ES-I3 (cell line): ENCODE data around the gene DPM3.

Experiments
- H3K36me3 ChIP-seq: 2 replicates; pipeline ENCODE4 v1.6.1; 2013; ENCODE audit warnings: mild to moderate bottlenecking, low read length, control low read depth, moderate library complexity; ENCODE audit not compliant: insufficient read depth
- H3K4me1 ChIP-seq: 2 replicates; pipeline ENCODE4 v1.6.1; 2013; ENCODE audit warnings: mild to moderate bottlenecking, control low read depth, low read length; ENCODE audit not compliant: insufficient read depth
- H3K9ac ChIP-seq: 2 replicates; pipeline ENCODE4 v1.6.1; 2013; ENCODE audit warnings: low read depth, mild to moderate bottlenecking, low read length, moderate library complexity
- H3K9me3 ChIP-seq: 2 replicates; pipeline ENCODE4 v1.6.1; 2013; ENCODE audit warnings: mild to moderate bottlenecking, low read length, moderate library complexity; ENCODE audit not compliant: control insufficient read depth, insufficient read depth

The DPM3 gene

GRCh38 chr1:155092641-155093040 is 47.7 kb downstream of the DPM3 start:
- H3K36me3 ChIP-seq: no peaks in the 10 kb centered on the region
- H3K9me3 ChIP-seq: no peaks in the 10 kb centered on the region
- peaks cover 4% of the 10 kb centered on the region; the same call in 1 of the 2 replicates for H3K4me1 ChIP-seq
- no peak overlapping the region for H3K9ac ChIP-seq

DNA sequence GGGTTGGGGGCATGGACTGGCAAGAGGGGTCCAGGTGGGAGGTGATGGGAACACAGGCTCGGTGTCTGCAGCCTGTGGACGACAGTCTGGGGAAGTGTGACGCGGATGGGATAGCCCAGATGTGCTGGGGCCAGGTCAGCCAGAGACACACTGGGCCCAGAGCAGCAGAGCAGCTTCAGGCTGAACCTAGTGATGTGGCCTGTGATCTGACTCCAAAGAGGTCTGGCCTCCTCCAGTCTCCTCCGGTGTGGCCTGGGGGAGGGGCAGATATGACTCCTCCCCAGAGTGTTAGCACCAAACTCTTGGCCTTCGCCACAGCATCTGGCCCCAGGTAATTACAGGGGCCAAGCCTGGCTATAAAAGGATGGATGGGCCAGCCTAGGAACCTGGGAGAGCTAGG is 48.2 kb downstream of the DPM3 start:
- Histone ChIP-seq H3K4me1 (peaks cover 7% of the 10 kb centered on the region; the same call in 1 of the 2 replicates), H3K9ac (no peak overlapping the region), H3K9me3 (no peaks in the 10 kb centered on the region)

DNA sequence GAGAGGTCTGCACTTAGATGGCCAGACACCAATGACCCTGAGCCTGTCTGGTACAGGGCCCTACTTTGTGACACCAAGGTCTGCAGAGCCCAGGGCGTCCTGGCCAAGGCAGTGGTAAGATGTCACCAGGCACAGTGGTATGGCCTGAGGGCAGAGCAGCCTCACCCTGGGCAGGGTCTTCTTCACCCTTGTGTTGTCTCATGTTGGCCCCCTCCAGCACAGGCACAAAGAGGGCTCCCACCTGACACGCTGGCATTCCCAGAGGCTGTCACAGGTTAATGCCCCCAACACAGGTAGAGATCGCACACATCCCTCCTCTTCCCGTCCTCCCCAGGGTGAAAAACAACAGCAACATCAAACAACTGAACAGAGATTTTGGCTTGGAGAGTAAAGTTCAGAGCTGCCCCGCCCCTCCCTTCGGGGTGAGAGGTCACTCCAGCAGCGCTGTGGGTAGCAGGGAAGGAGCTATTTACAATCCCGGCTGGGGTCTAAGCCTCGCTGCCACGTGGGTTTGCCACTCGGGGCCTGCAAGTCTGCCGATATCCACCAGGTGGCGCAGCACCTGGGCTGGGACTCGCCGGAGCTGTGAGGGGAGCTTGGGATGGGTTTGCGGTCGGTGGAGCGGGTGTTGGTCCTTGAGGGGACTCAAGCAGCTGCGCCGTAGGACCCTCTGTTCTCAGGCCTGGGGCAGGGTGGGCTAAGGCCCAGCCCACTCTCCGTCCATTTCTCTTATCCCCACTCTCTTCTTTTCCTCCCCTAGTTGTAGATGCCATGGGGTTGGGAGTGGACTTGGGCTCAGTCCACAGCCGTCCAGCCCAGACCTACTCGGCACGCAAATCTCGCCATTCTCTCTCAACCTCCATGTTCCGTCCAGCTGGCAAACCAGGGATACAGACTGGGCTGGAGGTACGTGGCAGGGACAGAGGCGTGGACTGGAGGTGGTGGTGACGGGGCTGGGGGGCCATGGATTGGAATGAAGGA is 49.0 kb downstream of the DPM3 start:
- Histone ChIP-seq H3K36me3 (no peaks in the 10 kb centered on the region), H3K9me3 (no peaks in the 10 kb centered on the region), H3K9ac (no peak overlapping the region), H3K4me1 (peaks cover 7% of the 10 kb centered on the region; the same call in 1 of the 2 replicates)

More for the DNA sequence above, 48.2 kb downstream of the DPM3 start:
- H3K36me3 ChIP-seq: no peaks in the 10 kb centered on the region
